ENCODE data around the gene NCKAP5. TPM values are rescaled to one million over a fixed set of nuclear protein-coding genes. Genes with fewer than 3 reads are reported as not detected.
"Not testable (repeated sequence)": the region's sequence is repeated elsewhere in the genome, so short reads cannot be mapped to it uniquely, and the experiment has no call there.

The NCKAP5 gene
- total RNA-seq, 1 donor from 2014 or later: not detected

- intact Hi-C loops (cut with micrococcal nuclease): no loop called here
Observed at GRCh38 chr2:133229974-133230373, 338.3 kb downstream of the NCKAP5 start.

- intact Hi-C loops (cut with micrococcal nuclease): no loop called here
Observed at GRCh38 chr2:133223226-133223625, 345.0 kb downstream of the NCKAP5 start.

GRCh38 chr2:133221398-133221797 is 346.9 kb downstream of the NCKAP5 start:
- intact Hi-C loops (cut with micrococcal nuclease): no loop called here

DNA sequence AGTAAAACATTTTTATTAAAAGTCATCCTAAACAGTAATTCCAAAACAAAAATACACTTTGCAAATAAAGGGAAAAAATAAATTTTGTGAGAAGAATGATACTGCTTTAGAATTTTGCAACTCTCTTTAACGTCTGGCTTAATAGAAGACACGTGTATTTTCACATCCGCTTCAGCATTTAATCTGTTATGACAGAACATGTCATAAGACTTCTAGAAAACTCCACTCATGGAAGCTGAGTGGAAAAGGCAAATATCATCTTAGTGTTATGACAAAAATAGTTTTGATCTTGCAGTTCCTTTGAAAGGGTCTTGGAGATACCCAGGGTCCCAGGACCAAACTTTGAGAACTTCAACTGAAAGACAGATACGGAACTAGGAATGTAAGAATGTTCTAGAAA is 350.1 kb downstream of the NCKAP5 start:
- intact Hi-C loops (cut with micrococcal nuclease): no loop called here

DNA sequence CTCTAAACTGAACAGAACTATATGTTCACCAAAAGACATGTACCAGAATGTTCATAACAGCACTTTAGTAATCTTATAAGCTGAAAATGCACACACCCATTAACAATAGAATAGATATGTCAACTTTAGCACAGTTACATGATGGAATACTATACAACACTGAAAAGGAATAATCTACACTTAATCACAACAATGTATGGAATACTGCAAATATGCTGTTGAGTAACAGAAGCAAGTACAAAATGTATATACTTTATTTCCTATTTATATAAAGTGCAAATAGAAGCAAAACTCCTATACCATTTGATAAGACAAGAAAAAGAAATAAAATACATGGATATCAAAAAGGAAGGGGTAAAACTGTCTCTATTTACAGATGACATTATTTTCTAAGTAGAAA is 352.8 kb downstream of the NCKAP5 start:
- intact Hi-C loops (cut with micrococcal nuclease): no loop called here

DNA sequence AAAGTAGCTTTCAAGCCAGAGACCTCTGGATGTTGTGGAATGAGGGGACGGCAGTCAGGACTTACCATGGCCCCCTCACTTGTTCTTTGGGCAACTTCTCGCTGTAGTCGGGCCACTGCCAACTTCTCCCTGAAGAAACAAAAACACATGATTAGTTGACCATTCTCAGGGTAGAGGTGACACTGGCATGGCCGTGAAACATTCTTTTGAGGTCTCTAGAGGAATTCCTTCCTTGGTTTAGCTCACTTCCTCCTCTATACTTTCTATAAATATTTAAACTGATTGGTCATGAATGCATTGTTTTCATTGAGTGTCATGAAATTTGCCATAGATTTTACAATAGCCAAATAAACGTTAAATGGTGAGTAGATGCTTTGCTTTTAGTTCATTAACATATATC is 354.6 kb downstream of the NCKAP5 start:
- intact Hi-C loops (cut with micrococcal nuclease): no loop called here

GRCh38 chr2:133209325-133209724 is 358.9 kb downstream of the NCKAP5 start:
- intact Hi-C loops (cut with micrococcal nuclease): no loop called here

DNA sequence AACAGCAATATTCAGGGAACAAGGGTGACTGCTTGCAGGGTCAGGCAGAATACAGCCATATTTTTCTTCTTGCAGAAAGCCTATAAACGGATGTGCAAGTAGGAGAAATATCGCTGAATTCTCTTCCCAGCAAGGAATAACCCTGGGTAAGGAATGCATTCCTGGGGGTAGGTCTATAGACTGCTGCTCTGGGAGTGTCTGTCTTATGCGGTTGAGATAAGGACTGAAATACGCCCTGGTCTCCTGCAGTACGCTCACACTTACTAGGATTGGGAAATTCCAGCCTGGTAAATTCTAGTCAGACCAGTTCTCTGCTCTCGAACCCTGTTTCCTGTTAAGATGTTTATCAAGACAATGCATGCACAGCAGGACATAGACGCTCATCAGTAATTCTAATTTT is 361.6 kb downstream of the NCKAP5 start:
- intact Hi-C loops (cut with micrococcal nuclease): not testable (repeated sequence)

DNA sequence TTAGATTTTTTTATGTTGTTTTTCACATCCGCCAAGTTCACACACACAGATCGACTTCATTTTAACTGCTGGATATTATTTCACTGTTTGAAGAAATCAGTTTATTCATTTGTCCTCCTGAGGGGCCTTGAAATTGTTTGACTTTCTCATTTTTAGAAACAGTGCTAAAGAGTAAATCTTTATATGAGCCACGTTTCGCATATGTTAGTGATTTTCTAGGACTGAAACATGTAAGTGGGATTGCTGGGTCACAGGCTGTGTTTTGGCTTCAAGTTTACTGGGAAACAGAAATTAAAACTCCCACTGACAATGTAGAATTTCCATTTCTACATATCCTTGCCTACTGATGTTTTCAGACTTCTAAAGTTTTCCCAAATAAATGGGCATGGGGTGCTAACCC is 363.8 kb downstream of the NCKAP5 start:
- intact Hi-C loops (cut with micrococcal nuclease): no loop called here

- intact Hi-C loops (cut with micrococcal nuclease): no loop called here
Observed at GRCh38 chr2:133200684-133201421, 367.4 kb downstream of the NCKAP5 start.

GRCh38 chr2:133198678-133199077 is 369.6 kb downstream of the NCKAP5 start:
- intact Hi-C loops (cut with micrococcal nuclease): no loop called here

GRCh38 chr2:133197156-133197555 is 371.1 kb downstream of the NCKAP5 start:
- intact Hi-C loops (cut with micrococcal nuclease): no loop called here

DNA sequence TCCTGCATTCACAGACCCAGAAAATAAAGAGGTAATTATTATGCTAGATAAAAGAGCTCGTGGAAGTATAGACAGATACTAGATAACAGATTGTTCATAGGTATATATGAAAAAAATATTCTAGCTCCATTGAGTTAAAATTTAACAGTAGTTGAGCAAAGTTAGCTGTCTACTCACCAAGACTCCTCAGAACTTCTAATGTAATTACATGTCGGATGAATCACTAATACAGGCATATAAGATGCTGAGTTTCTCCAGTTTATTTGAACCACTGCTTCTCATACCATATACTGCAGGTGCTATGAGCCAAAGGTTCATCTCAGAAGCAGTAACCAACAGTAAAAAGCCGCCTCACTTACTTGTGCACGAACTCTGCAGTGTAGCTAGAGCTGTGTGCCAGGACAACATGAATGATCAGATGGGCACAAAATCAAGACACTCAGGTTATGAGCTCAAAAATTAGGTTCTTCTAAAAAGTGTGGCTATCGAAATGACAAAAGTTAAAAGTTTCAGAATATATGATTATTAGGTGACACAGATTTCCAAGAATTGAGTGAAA is 373.4 kb downstream of the NCKAP5 start:
- intact Hi-C loops (cut with micrococcal nuclease): no loop called here

GRCh38 chr2:133194362-133194655 is 374.0 kb downstream of the NCKAP5 start:
- intact Hi-C loops (cut with micrococcal nuclease): no loop called here

GRCh38 chr2:133193544-133194361 is 374.5 kb downstream of the NCKAP5 start:
- intact Hi-C loops (cut with micrococcal nuclease): no loop called here

DNA sequence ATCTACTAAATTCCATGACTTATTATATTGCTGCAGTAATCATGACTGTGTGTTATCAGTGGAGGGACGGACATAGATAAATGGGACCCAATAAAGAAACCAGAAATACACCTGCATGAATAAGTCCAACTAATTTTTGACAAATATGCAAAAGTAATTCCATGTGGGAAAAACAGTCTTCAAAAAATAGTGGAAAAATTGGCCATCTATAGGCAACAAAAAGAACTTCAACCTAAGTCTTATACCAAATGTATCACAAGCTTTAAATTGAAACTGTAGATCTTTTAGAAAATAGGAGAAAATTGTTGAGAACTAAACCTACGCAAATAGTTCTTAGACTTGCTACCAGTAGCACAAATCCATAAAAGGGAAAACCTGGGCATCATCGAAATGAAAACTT is 376.2 kb downstream of the NCKAP5 start:
- intact Hi-C loops (cut with micrococcal nuclease): no loop called here

DNA sequence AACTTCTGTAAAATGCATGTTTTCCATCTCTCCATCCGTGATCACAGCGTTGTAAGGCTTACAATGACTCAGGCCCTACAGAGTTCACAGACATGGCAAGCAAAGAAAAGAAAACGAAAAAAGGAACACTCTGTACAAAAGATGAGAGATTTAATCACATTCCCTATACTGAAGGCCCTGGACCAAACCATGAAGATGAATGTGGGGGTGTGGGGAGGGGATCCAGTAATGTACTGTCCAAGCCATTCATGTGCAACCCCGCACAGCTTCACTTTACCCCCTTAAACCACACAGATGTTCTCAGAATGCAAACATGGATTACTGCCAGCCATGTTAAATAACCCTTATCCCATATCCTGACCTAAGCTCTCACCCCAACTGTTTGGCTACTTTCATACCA is 391.1 kb downstream of the NCKAP5 start:
- intact Hi-C loops (cut with micrococcal nuclease): loop anchor here (10.0 kb wide), 2 partner anchors 502 to 668 kb away; partner anchors contain the start of gene LYPD1

- intact Hi-C loops (cut with micrococcal nuclease): loop anchor here (10.0 kb wide), 2 partner anchors 501 to 669 kb away; partner anchors contain the start of gene LYPD1
Observed at GRCh38 chr2:133175926-133176325, 392.3 kb downstream of the NCKAP5 start.

DNA sequence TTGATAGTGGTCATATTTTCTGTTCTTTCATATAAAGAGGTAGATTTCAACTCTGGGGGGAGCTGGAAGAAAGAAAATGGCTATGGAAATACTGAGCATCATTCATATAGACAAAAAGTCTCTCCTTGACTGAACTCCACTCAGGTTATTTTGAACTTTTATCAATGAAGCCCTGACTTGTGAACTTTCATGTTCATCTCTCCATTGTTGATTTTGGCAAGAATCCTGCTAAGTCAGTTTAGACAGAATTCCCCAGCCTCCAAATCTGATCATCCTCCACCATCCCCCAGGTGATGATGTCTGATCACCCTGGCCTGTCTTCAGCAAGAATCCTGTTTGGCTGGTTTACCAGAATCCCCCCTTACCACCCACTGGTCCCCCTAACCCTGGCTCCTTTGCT is 395.0 kb downstream of the NCKAP5 start:
- intact Hi-C loops (cut with micrococcal nuclease): loop anchor here (10.0 kb wide), 2 partner anchors 498 to 672 kb away; partner anchors contain the start of gene LYPD1

GRCh38 chr2:133171393-133172004 is 396.8 kb downstream of the NCKAP5 start:
- intact Hi-C loops (cut with micrococcal nuclease): loop anchor here (1.0 to 10.0 kb wide), 3 partner anchors 497 to 903 kb away; partner anchors contain the start of gene LYPD1

DNA sequence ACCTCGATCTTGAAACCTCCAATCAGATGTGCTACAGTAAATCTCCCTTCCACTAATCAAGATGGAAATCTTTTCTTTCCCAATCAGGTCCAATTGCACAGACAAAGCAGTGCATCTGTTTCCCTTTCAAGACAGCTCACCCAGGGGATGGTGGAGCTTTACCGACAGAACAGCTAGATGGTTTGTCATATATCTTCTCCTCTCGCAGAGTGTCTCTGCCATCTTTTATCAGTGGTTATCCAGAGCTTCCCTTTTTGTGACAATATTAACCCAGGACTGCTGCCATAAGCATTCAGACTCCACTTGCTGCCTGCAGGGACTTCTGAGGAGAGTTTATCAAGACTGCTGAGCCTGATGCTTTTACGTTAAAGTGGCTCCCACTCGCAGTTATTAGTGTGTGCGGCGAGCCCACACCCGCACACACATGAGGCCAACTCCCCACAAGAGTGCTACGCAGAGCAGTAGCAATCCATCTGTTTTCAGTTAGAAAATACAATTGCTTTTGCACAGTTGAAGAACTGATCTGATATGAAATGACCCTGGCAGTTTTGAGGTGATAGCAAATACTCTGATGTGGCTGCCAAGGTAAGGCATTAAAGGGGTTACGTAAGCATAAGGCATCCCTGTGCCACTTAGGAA is 398.9 kb downstream of the NCKAP5 start:
- intact Hi-C loops (cut with micrococcal nuclease): no loop called here

Measured in T-helper 1 cell treated with Interleukin-12 subunit alpha and Interleukin-12 subunit beta and Interleukin-4 antibody, amounts not matched to agents 30 ng/mL and 1 ng/mL, for 36 hours (primary cell).